Measurements from ENCODE around the gene MFAP2.

DNA sequence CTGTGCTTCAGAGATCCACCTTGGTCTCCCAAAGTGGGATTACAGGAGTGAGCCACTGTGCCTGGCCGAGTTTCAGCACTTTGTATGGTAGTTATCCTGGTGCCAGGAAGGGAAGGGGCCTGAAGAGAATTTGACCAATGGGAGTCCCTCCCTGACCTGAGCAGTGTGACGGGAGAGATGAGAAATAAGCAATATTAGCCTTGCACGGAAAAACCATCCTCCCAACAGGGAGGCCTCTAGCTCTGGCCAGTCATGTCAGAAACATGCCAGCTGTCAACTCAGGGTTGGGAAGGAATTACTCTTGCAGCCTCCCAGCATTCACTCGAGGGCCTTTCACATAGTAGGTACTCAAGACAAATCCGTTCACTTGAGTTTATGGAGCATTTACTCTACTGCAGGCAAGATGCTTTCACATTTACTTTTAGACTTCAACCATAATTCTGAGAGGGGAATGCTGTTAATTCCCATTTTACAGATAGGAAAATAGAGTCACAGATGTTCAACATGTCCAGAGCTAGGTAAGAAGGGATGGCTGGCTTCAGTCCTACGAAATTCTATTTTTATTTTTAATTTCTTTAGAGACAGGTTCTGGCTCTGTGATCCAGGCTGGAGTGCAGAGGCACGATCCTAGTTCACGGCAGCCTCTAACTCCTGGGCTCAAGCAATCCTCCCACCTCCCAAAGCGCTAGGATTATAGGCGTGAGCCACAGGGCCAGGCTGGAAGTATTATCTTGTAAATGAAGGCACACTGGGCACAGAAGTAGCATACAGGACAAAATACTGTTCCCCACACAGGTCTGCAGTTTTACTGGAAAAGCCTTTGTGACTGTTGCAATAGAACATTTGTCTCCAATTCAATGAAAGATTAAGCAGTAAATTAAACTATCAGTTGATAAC lies 34.5 kb upstream of the MFAP2 start:
- TF ChIP-seq EP300 (IDR thresholded peaks at IDR 0.05; ENCODE audit: low read depth) (no peak), POLR2A (IDR thresholded peaks at IDR 0.05) (no peak), POLR2AphosphoS5 (IDR thresholded peaks at IDR 0.05) (no peak)
- TF ChIP-seq, protein P1, sequence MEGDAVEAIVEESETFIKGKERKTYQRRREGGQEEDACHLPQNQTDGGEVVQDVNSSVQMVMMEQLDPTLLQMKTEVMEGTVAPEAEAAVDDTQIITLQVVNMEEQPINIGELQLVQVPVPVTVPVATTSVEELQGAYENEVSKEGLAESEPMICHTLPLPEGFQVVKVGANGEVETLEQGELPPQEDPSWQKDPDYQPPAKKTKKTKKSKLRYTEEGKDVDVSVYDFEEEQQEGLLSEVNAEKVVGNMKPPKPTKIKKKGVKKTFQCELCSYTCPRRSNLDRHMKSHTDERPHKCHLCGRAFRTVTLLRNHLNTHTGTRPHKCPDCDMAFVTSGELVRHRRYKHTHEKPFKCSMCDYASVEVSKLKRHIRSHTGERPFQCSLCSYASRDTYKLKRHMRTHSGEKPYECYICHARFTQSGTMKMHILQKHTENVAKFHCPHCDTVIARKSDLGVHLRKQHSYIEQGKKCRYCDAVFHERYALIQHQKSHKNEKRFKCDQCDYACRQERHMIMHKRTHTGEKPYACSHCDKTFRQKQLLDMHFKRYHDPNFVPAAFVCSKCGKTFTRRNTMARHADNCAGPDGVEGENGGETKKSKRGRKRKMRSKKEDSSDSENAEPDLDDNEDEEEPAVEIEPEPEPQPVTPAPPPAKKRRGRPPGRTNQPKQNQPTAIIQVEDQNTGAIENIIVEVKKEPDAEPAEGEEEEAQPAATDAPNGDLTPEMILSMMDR (IDR thresholded peaks at IDR 0.05) = no peak
